PC-3 (cell line): Measurements from ENCODE around the gene UPK1A.

ENCODE experiments used
- EZH2phosphoT487 ChIP-seq: fragments of 300-600 bp; sonication (generic); IDR thresholded peaks from 2 replicates; pipeline ENCODE4 v1.6.1; 2018; ENCODE audit warnings: mild to moderate bottlenecking, antibody characterized with exemption, low read length, borderline replicate concordance
- TF ChIP-seq, protein P1 (sequence below): fragments of 300-600 bp; sonication (generic); conservative IDR thresholded peaks from 2 replicates; pipeline ENCODE4 v1.5.1; 2017; ENCODE audit warnings: antibody characterized with exemption, low read depth, mild to moderate bottlenecking, low read length

GRCh38 chr19:35666251-35666913, at the start of gene UPK1A:
- TF ChIP-seq, protein P1, sequence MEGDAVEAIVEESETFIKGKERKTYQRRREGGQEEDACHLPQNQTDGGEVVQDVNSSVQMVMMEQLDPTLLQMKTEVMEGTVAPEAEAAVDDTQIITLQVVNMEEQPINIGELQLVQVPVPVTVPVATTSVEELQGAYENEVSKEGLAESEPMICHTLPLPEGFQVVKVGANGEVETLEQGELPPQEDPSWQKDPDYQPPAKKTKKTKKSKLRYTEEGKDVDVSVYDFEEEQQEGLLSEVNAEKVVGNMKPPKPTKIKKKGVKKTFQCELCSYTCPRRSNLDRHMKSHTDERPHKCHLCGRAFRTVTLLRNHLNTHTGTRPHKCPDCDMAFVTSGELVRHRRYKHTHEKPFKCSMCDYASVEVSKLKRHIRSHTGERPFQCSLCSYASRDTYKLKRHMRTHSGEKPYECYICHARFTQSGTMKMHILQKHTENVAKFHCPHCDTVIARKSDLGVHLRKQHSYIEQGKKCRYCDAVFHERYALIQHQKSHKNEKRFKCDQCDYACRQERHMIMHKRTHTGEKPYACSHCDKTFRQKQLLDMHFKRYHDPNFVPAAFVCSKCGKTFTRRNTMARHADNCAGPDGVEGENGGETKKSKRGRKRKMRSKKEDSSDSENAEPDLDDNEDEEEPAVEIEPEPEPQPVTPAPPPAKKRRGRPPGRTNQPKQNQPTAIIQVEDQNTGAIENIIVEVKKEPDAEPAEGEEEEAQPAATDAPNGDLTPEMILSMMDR: no peak
- TF ChIP-seq EZH2phosphoT487: no peak
